Peyer's patch (tissue), 4 donors: Measurements from ENCODE around the gene SCUBE1.

Source experiments
- CTCF ChIP-seq, 6 experiments: fragments of 450-650 bp in 4 of 6; fragments of 200-600 bp in 2 of 6; sonication (generic) in 1 of 6; IDR thresholded peaks; one replicate each; pipeline ENCODE4 v1.5.1; 2017 to 2019; ENCODE audit warnings: antibody characterized with exemption in 6 of 6, mild to moderate bottlenecking in 3 of 6, moderate library complexity in 1 of 6
- POLR2A ChIP-seq, 2 donors: fragments of 450-650 bp; IDR thresholded peaks; one replicate each; pipeline ENCODE4 v1.5.1; 2017; ENCODE audit warnings: antibody characterized with exemption in 2 of 2, mild to moderate bottlenecking in 2 of 2, moderate library complexity in 2 of 2

- TF ChIP-seq CTCF (IDR thresholded peaks at IDR 0.05) (no peak), POLR2A (IDR thresholded peaks at IDR 0.05) (no peak)
Observed at GRCh38 chr22:43310311-43310710, 32.9 kb downstream of the SCUBE1 start.
